ENCODE measurements around the gene MRPS25.
"Not testable (repeated sequence)": the region's sequence is repeated elsewhere in the genome, so short reads cannot be mapped to it uniquely, and the experiment has no call there.

Gene MRPS25

GRCh38 chr3:15042936-15043335 is 22.2 kb downstream of the MRPS25 start:
- no peak for DNase-seq

- DNase-seq: no peak
Measured at GRCh38 chr3:15041950-15042349, 23.2 kb downstream of the MRPS25 start.

GRCh38 chr3:15040844-15041243 is 24.3 kb downstream of the MRPS25 start:
- no peak for DNase-seq

- no peak for DNase-seq
Measured at GRCh38 chr3:15038306-15038705, 26.8 kb downstream of the MRPS25 start.

- no peak for DNase-seq
Measured at GRCh38 chr3:15033103-15033502, 32.0 kb downstream of the MRPS25 start.

- no peak for DNase-seq
Measured at GRCh38 chr3:15032650-15033049, 32.5 kb downstream of the MRPS25 start.

GRCh38 chr3:15029625-15030024 is 35.5 kb downstream of the MRPS25 start:
- DNase-seq: no peak

GRCh38 chr3:15023719-15024118 is 41.4 kb downstream of the MRPS25 start:
- DNase-seq: no peak

GRCh38 chr3:15023249-15023648 is 41.9 kb downstream of the MRPS25 start:
- DNase-seq: no peak

- no peak for DNase-seq
Measured at GRCh38 chr3:15017191-15017590, 47.9 kb downstream of the MRPS25 start.

- DNase-seq: no peak
Measured at GRCh38 chr3:15015456-15015855, 49.7 kb downstream of the MRPS25 start.

- DNase-seq: no peak
Measured at GRCh38 chr3:15014606-15015328, 50.3 kb downstream of the MRPS25 start.

- DNase-seq: no peak
Measured at GRCh38 chr3:15011174-15011573, 53.9 kb downstream of the MRPS25 start.

- no peak for DNase-seq
Measured at GRCh38 chr3:15010664-15011063, 54.5 kb downstream of the MRPS25 start.

- no peak for DNase-seq
Measured at GRCh38 chr3:15009167-15009566, 55.9 kb downstream of the MRPS25 start.

GRCh38 chr3:15007681-15008141 is 57.4 kb downstream of the MRPS25 start:
- no peak for DNase-seq

- not testable (repeated sequence) for DNase-seq
Measured at GRCh38 chr3:14999182-14999581, 65.9 kb downstream of the MRPS25 start.

Measured in stimulated activated CD4-positive, alpha-beta T cell treated with anti-CD3 and anti-CD28 coated beads, Interleukin-12 subunit alpha, Interleukin-12 subunit beta, amount 100 ng/mL, for 4 hours (primary cell).